Heart right ventricle (tissue), 16 donors: ENCODE data around the gene OR10A4. TPM values are rescaled to one million over a fixed set of nuclear protein-coding genes. Genes with fewer than 3 reads are reported as not detected.

Experiments used
- ATAC-seq, 8 donors: fragments of 200-7000 bp; cut with Tn5 transposase; one replicate each; pipeline ENCODE4 v1.9.1; 2020; ENCODE audit warnings: mild to moderate bottlenecking in 8 of 8, moderate library complexity in 8 of 8, moderate number of reproducible peaks in 1 of 8
- DNase-seq, 2 donors: peaks; one replicate each; pipeline ENCODE4 v3.0.0-alpha.2; 2020
- H3K27ac ChIP-seq, 10 donors: fragments of 200-600 bp; sonication (generic) in 2 of 10; one replicate each; pipeline versions ENCODE4 v1.5.0 to v1.8.0; 2020 to 2022; ENCODE audit warnings: mild to moderate bottlenecking in 3 of 10
- H3K27me3 ChIP-seq, 7 donors: fragments of 200-600 bp; one replicate each; pipeline ENCODE4 v1.8.0; 2021 to 2022; ENCODE audit warnings: mild to moderate bottlenecking in 2 of 7
- H3K36me3 ChIP-seq, 9 donors: fragments of 200-600 bp; sonication (generic) in 1 of 9; one replicate each; pipeline versions ENCODE4 v1.5.0 to v1.8.0; 2020 to 2022; ENCODE audit warnings: mild to moderate bottlenecking in 2 of 9
- H3K4me1 ChIP-seq, 9 donors: fragments of 200-600 bp; sonication (generic) in 1 of 9; one replicate each; pipeline versions ENCODE4 v1.5.0 to v1.8.0; 2020 to 2022; ENCODE audit warnings: mild to moderate bottlenecking in 4 of 9
- H3K4me3 ChIP-seq, 10 donors: fragments of 200-600 bp; sonication (generic) in 2 of 10; one replicate each; pipeline versions ENCODE4 v1.5.0 to v1.8.0; 2020 to 2022; ENCODE audit warnings: mild to moderate bottlenecking in 7 of 10, moderate library complexity in 2 of 10
- H3K9me3 ChIP-seq, 11 donors: fragments of 200-600 bp in 10 of 11; sonication (generic) in 2 of 11; one replicate each; pipeline versions ENCODE4 v1.5.0 to v1.8.0; 2013 to 2022; ENCODE audit warnings: mild to moderate bottlenecking in 2 of 11, control low read depth in 1 of 11, moderate library complexity in 1 of 11
- WGBS, 2 donors: extraction: QIAGEN DNeasy Blood & Tissue Kit; methylation state at CpG; one replicate each; pipeline ENCODE4 v1.1.7; 2013; ENCODE audit warnings: inconsistent platforms in 1 of 2; 5-methylcytosine and 5-hydroxymethylcytosine counted together
- intact Hi-C, 10 donors: fragments of 100-400 bp; cut with DNase I; formaldehyde crosslinking; loops; one replicate each; pipeline versions ENCODE4 v1.11.1 to v1.14.2; 2022
- long read RNA-seq, 3 donors: library from polyadenylated mRNA; unstranded; transcript quantifications; one replicate each; pipeline ENCODE4 v2.0.0, GENCODE V29; 2020 to 2021
- polyA plus RNA-seq, 2 donors: library from polyadenylated mRNA; stranded (reverse); fragments of 200-250 nt; gene quantifications; one replicate each; pipeline ENCODE4 v1.2.3, GENCODE V29; 2013
- total RNA-seq, 10 donors: library from RNA; stranded (reverse); fragmentation: NEBNext Ultra II Directional in 3 of 10; extraction: Animal tissue kit (Norgen Biotek cat#: 25700) in 3 of 10; gene quantifications; one replicate each; pipeline versions ENCODE4 v1.2.1 to v1.2.4, GENCODE V29; 2021 to 2023
- TF ChIP-seq, protein P1 (sequence below), 9 donors: fragments of 200-600 bp; sonication (generic) in 2 of 9; IDR thresholded peaks; one replicate each; pipeline versions ENCODE4 v1.5.0 to v1.8.0; 2021 to 2022; ENCODE audit warnings: antibody characterized with exemption in 9 of 9, mild to moderate bottlenecking in 5 of 9, moderate library complexity in 1 of 9
- donor health status: Arrhythmogenic right ventricular cardiomyopathy.
- donor health status: ischemic (EF 13 %, LVEDD 7.1; RV severe dilation, severe dysfunction).
- donor health status: healthy with polysubstance abuse.
- donor health status: DM: no; HTN: yes; CAD: no.
- donor health status: DM: no; HTN: no; CAD: no.
- donor health status: ischemic (EF 25% LVEDD 6.9; RV normal size, moderate dysfunction).
- donor health status: ischemic (EF 25% LVEDD 5.7; RV mildly dilated, moderate dysfunction).
- donor health status: healthy.
- donor health status: DM: yes; HTN: yes; CAD: no.
- donor health status: Ischemic cardiomyopathy.
- donor health status: ischemic (EF 35%, LVEDD 5.7; RV mildly dilated, moderate dysfunction).
- donor health status: nonischemic (EF 11% LVEDD 7.7; RV severe dilation, severe dysfunction).
- donor health status: DM: yes; HTN: yes; CAD: no.
- donor health status: PGD.
- donor health status: ischemic (EF 29% LVEDD 5.4; RV normal size, mild dysfunction).
- donor health status: nonischemic (EF 23%, LVEDD 6.1; RV moderate dilation, normal function).

The OR10A4 gene, protein sequence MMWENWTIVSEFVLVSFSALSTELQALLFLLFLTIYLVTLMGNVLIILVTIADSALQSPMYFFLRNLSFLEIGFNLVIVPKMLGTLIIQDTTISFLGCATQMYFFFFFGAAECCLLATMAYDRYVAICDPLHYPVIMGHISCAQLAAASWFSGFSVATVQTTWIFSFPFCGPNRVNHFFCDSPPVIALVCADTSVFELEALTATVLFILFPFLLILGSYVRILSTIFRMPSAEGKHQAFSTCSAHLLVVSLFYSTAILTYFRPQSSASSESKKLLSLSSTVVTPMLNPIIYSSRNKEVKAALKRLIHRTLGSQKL
- total RNA-seq (not detected), polyA plus RNA-seq (not detected)
- long read RNA-seq, donor 1 = 0 reads
- long read RNA-seq, donor 2 = 0 reads
- long read RNA-seq, donor 3, partial matches to known transcripts = 0 of 1 reads
- long read RNA-seq, donor 3, other reads (novel, unspliced or antisense) = 0 of 1 reads

DNA sequence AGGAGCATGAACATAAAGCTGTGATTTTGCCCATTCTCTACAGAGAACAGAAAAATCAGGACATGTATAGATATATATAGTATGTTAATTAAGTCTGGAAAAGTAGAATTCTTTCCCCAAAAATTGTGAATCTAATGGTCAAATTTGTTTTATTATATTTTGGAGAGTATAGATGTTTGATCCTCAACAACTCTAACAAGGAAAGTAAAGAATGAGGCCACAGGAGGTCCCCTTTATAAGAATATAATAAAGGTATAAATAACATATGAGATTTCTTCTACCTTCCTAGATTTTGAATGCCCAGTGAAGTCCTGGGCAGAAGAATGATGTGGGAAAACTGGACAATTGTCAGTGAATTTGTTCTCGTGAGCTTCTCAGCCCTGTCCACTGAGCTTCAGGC, at the start of gene OR10A4:
Gene OR10A4 (plus strand): TSS at position 301 of the 400 bp plus-strand sequence. CDS start 23 bp downstream, at position 324.
- 80 to 96% methylated on average over 1 of the region's 1 CpG for whole genome bisulfite sequencing, 2 donors
- ATAC-seq = no peak
- H3K4me1 ChIP-seq = no peaks in the 10 kb centered on the region
- no peak within 1 kb of the TSS for H3K4me3 ChIP-seq
- TF ChIP-seq, protein P1, sequence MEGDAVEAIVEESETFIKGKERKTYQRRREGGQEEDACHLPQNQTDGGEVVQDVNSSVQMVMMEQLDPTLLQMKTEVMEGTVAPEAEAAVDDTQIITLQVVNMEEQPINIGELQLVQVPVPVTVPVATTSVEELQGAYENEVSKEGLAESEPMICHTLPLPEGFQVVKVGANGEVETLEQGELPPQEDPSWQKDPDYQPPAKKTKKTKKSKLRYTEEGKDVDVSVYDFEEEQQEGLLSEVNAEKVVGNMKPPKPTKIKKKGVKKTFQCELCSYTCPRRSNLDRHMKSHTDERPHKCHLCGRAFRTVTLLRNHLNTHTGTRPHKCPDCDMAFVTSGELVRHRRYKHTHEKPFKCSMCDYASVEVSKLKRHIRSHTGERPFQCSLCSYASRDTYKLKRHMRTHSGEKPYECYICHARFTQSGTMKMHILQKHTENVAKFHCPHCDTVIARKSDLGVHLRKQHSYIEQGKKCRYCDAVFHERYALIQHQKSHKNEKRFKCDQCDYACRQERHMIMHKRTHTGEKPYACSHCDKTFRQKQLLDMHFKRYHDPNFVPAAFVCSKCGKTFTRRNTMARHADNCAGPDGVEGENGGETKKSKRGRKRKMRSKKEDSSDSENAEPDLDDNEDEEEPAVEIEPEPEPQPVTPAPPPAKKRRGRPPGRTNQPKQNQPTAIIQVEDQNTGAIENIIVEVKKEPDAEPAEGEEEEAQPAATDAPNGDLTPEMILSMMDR (IDR thresholded peaks at IDR 0.05) = no peak
- no peak for DNase-seq
- no peaks in the 10 kb centered on the region for H3K36me3 ChIP-seq
- peaks cover 0 to 5% (median 0%) of the 10 kb centered on the region in 7 donors for H3K27me3 ChIP-seq
- H3K9me3 ChIP-seq = peaks cover 0 to 8% (median 0%) of the 10 kb centered on the region in 11 donors
- H3K27ac ChIP-seq = no peak within 1 kb of the TSS
- intact Hi-C loops = no loop called here

DNA sequence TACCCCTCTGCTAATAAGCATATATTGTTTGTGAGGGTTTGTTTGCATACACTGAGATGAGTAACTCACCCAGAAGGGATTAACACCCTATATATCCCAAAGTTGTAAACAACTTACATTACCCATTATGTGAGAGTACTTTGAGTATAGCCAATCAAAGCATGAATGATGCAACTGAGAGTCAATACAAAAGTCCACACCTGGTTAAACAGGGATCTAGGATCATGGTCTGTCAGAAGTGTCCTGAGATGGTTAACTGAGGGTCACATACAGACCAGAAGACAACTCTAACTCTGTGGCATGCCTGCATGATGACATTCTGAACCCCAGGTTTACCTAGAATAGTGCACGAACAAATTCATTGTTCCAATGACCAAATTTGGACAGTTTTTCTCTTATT, 48.3 kb upstream of the OR10A4 start:
- intact Hi-C loops = no loop called here
- no peak for ATAC-seq
- 87 to 88% methylated on average over 1 of the region's 1 CpG for WGBS, 2 donors
- Histone ChIP-seq H3K4me1 (no peaks in the 10 kb centered on the region), H3K9me3 (no peaks in the 10 kb centered on the region), H3K36me3 (no peaks in the 10 kb centered on the region), H3K4me3 (no peak overlapping the region), H3K27ac (no peak overlapping the region), H3K27me3 (peaks cover 0 to 5% (median 0%) of the 10 kb centered on the region in 7 donors)
- no peak for DNase-seq
- TF ChIP-seq, protein P1 (IDR thresholded peaks at IDR 0.05) = no peak

DNA sequence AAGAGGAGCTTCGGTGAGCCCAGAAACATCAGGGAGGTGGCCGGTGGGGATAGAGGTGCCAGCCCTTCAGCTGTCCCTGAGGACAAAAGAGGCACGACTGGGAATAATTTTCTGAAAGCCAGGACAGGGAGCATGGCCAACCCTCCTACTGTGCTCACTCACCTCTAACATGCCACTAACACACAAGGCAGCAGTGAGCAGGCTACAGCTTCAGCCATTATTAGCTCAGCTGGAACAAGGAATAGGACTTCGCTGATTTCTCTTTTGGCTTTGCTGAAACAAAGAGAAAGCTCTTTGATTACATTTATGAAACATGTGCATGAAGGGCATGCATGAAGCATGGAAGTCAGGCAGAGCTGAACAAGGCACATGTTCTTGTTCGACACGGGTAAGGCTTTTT, 43.1 kb upstream of the OR10A4 start:
- peaks cover 0 to 2% (median 0%) of the 10 kb centered on the region in 7 donors for H3K27me3 ChIP-seq
- no peaks in the 10 kb centered on the region for H3K36me3 ChIP-seq
- H3K9me3 ChIP-seq = no peaks in the 10 kb centered on the region
- no peaks in the 10 kb centered on the region for H3K4me1 ChIP-seq
- H3K27ac ChIP-seq = no peak overlapping the region
- no peak for DNase-seq
- WGBS, 2 donors = 70 to 80% methylated on average over 6 of the region's 6 CpGs
- intact Hi-C loops = loop anchor here in 1 of 10 donors (10.0 kb wide), 1 partner anchor 601 kb away; no protein-coding TSS in a partner anchor
- ATAC-seq = no peak
- no peak overlapping the region for H3K4me3 ChIP-seq
- TF ChIP-seq, protein P1 (IDR thresholded peaks at IDR 0.05) = no peak

DNA sequence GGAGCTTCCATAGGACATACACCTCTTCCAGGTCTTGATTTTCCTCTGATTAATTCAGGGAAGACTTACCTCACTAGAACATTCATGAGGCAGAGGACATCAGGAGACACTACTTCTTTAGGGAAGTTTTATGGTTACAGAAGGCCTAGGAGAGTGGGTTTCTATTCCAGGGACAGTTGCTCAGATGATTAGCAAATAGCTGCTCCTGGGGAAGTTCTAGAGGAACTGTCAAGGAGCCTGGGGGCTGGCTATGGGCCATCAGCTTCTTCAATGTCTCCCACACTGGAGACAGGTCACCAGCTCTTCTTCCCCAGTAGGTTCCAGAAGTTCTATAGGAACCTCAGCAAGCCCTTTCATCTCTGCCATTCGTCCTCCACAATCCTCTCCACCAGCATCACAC, 42.4 kb upstream of the OR10A4 start:
- Histone ChIP-seq H3K27me3 (no peaks in the 10 kb centered on the region), H3K4me1 (no peaks in the 10 kb centered on the region), H3K27ac (no peak overlapping the region), H3K4me3 (no peak overlapping the region), H3K9me3 (no peaks in the 10 kb centered on the region), H3K36me3 (no peaks in the 10 kb centered on the region)
- intact Hi-C loops = loop anchor here in 1 of 10 donors (10.0 kb wide), 1 partner anchor 601 kb away; no protein-coding TSS in a partner anchor
- ATAC-seq = no peak
- TF ChIP-seq, protein P1 (IDR thresholded peaks at IDR 0.05) = no peak
- no peak for DNase-seq
- WGBS, 2 donors = 76 to 77% methylated on average over 1 of the region's 1 CpG
